NB4 (cell line): ENCODE data around the gene GPRIN1.

Experiments used
- DNase-seq: peaks from one replicate; pipeline ENCODE4 v3.0.0; 2010; ENCODE audit warnings: low read depth
- H3K4me3 ChIP-seq: one replicate; pipeline ENCODE4 v1.5.1; 2011; ENCODE audit warnings: mild to moderate bottlenecking, low read depth, low read length, moderate library complexity
- CTCF ChIP-seq: IDR thresholded peaks from one replicate; pipeline ENCODE4 v1.5.1; 2012; ENCODE audit warnings: low read depth, low read length
- MAX ChIP-seq: IDR thresholded peaks from 2 replicates; pipeline ENCODE4 v1.6.1; 2011; ENCODE audit warnings: low read depth, low read length
- MYC ChIP-seq: IDR thresholded peaks from 2 replicates; pipeline ENCODE4 v1.6.1; 2011; ENCODE audit warnings: low read depth, low read length
- POLR2A ChIP-seq: IDR thresholded peaks from 2 replicates; pipeline ENCODE4 v1.6.1; 2011; ENCODE audit warnings: mild to moderate bottlenecking; ENCODE audit not compliant: insufficient read length; ENCODE audit errors: extremely low read depth

GPRIN1 gene

GRCh38 chr5:176628406-176629228 lies 18.7 kb upstream of the GPRIN1 start:
- no peak for DNase-seq
- no peak overlapping the region for H3K4me3 ChIP-seq
- TF ChIP-seq MAX (no peak), CTCF (no peak), POLR2A (no peak), MYC (no peak)

- H3K4me3 ChIP-seq: no peak overlapping the region
- DNase-seq: no peak
- TF ChIP-seq CTCF: no peak
- no peak for TF ChIP-seq MAX
- no peak for TF ChIP-seq POLR2A
- TF ChIP-seq MYC: no peak
These were observed 17.6 kb upstream of the GPRIN1 start for GRCh38 chr5:176627582-176627981.

GRCh38 chr5:176626876-176627236 lies 16.9 kb upstream of the GPRIN1 start:
- no peak for TF ChIP-seq POLR2A
- no peak for TF ChIP-seq MYC
- TF ChIP-seq MAX: no peak
- no peak for TF ChIP-seq CTCF
- DNase-seq: no peak
- no peak overlapping the region for H3K4me3 ChIP-seq

GRCh38 chr5:176625966-176626875 lies 16.3 kb upstream of the GPRIN1 start:
- TF ChIP-seq CTCF: no peak
- TF ChIP-seq MYC: no peak
- no peak for TF ChIP-seq MAX
- no peak for TF ChIP-seq POLR2A
- H3K4me3 ChIP-seq: no peak overlapping the region
- DNase-seq: no peak

GRCh38 chr5:176625512-176625911 lies 15.6 kb upstream of the GPRIN1 start:
- TF ChIP-seq MAX (no peak), CTCF (no peak), MYC (no peak), POLR2A (no peak)
- no peak overlapping the region for H3K4me3 ChIP-seq
- DNase-seq: no peak
